Fibroblast of skin of right quadriceps (primary cell): ENCODE measurements around the gene MIEF1.

ENCODE experiments used
- DNase-seq: peaks from one replicate; pipeline ENCODE4 v3.0.0-alpha.2; 2013

Gene MIEF1

DNA sequence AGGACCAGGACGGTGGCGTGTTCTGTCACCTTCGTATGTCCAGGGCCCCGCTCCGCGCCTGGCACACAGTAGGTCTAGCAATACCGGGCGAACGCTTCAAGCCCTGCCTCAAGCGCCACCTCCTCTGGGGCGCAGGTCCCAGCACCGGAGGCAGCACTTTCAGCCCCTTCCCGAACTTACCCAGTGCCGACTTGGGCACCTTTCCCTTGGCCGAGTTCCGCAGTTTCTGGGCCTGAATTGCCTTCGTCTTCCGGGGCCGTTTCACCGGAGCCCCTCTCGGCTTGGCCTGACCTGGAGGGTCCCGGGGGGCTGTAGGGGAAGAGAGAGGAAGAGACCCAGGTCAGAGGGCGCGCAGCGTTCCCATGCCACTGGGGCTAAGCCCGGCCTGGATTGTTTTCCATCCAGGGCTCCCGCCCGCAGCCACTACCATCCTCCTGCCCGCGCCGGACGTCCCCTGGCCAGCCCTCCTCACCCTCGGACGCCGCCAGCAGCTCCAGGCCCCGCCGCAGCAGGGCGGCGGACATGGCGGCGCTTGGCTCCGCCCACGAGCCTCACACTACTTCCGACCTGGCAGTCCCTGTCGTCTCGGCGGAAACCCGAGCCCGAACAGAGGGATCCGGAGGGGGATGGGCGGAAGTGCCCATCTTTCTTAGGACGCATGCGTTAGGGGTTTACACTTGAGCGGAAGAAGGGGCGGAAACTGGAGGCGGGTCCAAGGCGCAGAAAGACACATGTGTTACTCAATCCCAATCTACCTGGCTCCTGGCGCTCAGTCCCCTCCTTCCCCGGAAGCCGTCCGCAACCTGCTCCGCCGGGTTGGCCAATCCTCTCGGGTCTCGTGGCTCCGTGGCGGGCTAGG, 30.4 kb downstream of the MIEF1 start, which contains the start of gene RPS19BP1:
Gene RPS19BP1 (minus strand): TSS at position 534 of the 859 bp plus-strand sequence. CDS start 10 bp downstream, at position 524.
- peak; percentile 99 for DNase-seq

DNA sequence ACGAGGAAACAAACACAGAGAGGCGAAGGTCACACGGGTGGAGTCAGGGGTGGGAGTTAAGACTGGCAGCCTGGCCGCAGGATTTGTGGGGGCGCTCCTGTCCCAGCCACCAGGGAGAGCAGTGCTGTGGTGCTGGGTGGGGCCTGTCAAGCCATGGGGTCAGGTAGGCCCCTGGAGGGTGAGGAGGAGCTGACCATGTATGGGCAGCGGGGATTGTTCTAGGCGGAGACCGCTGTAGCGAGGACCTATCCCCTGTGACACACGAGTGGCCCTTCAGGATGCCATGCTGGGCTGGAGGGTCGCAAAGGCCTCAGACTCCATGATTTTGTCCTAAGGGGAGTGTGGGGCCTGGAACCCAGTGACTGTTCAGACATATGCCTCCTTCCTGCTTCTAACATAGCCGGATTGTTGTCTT, 32.0 kb downstream of the MIEF1 start:
- DNase-seq: no peak

- peak; percentile 73 for DNase-seq
Measured at GRCh38 chr22:39534591-39535356, 32.7 kb downstream of the MIEF1 start.

DNA sequence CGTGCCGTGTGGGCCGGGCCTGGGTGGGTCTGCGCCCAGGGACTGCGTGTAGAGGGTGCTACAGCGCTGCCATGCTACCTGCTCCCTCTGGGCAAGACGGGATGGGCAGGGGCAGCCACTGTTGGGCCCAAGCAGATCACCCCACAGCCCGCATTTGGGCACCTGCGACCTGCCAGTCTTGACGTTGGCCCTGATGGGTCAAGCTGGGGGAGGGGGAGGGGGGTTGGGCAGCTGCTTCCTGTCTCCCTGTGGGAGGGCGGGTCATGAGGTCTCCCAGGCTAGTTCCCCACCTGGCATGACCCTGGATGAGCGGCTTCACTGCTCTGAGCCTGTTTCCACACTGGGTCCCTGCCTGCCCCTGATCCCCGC, 33.3 kb downstream of the MIEF1 start:
- no peak for DNase-seq

DNA sequence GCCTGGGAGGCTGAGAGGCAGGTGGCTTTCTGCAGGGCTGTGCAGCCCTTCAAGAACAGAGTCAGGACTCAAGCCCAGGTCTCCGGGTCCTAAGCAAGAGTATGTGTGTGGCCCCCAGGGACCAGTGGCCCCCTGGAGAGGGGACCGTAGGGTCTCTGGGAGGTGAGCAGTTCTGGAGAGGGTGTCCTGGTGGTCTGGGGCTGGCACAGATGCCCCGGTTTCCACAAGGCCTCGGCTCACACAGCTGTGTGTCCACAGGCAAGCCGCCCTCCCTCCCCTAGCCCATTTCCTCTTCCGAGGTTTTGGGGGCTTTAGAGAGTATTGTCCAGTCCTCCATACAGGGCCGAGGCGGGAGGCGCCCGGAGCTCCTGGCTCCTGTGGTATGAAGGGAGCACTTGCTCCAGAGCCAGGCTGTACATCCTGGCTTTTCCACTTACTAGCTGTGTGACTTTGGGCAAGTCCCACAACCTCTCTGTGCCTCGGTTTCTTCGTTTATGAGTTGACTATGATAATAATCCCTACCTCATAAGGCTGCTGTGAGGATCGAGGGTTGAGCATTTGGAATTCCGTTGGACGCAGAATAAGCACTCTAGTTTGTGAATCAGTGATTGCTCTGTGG, 33.9 kb downstream of the MIEF1 start:
- DNase-seq: no peak

DNA sequence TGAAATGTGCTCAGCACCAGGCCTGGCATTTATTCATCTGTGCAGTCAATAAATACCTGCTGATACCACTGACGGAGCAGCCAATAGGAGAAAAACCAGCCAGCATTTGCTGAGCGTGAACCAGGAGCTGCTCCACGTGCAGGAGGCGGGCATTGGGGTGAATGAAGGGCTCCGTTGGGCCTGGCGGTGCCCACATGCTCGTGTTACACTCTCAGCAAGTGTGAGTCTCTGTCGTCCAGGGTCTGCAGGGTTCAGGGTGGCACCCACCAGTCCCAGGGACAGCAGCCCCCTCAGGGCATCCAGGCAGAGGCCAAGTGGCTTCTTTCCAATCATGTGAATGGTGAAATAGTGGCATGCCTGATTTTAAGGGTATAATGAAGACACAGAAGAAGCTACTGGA, 34.6 kb downstream of the MIEF1 start:
- DNase-seq: no peak

DNA sequence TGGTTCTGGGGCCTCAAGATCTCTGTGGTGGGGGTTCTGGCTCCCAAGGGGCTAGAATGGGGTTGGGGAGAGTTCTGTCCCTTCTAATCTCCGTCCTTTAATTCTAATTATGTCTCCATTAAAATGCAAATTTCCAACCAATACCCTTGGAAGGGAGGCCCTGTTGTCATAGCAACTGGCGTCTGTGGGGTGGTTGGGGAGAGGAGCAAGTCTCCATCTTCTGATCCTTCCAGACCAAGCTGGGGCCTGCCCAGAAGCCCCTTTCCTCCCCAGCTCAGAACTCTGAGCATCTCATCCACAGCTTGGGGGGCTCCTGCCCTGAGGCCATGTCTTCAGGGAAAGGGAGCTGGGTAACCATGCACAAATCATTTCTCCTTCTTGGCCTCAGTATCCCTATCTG, 35.9 kb downstream of the MIEF1 start:
- DNase-seq: no peak

GRCh38 chr22:39543095-39543494, 41.0 kb downstream of the MIEF1 start:
- no peak for DNase-seq

DNA sequence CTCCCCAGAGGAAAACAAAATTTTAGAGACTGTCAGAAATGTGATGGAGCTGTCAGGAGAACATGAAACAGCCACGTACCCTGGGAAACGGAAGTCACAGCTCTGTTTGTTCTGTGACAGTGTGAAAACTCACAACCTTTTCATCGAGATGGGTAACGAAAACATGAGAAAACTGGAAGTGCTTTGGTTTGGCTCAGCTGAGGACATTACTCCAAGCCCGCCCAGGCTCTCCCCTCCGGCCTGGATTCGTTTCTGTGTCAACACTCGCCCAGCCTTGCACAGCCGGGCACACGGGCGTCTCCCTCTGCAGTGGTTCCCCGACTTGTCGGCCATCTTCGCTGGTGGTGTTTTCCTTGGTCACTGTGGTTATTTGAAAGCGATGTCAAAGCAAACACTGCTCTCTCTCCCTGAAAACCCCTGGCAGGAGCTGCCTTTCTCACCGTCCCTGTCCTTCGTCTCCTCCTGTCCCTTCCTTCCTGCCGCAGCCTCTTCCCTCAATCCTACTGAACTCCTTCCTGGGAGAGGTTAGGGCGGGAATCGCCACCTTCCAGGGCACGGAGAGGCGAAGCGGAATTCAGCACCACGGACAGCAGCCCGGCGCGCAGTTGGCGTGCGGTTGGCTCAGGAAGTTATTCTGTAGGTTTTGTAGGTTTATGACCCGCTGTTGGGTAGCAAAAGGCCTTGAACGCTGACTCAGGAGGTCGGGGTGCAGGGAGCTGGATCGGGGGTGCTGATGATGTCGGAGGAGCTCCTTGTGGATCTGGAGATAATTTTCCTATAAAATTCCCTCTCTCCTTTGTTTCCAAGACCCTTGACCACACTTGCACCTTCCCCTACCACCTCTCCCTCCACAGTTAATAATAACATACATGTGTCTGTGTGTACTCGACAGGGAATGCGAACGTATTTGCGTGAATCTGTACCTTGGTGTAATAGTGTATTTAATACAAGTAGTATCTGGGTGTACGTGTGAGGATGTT, 43.6 kb downstream of the MIEF1 start:
- no peak for DNase-seq

DNA sequence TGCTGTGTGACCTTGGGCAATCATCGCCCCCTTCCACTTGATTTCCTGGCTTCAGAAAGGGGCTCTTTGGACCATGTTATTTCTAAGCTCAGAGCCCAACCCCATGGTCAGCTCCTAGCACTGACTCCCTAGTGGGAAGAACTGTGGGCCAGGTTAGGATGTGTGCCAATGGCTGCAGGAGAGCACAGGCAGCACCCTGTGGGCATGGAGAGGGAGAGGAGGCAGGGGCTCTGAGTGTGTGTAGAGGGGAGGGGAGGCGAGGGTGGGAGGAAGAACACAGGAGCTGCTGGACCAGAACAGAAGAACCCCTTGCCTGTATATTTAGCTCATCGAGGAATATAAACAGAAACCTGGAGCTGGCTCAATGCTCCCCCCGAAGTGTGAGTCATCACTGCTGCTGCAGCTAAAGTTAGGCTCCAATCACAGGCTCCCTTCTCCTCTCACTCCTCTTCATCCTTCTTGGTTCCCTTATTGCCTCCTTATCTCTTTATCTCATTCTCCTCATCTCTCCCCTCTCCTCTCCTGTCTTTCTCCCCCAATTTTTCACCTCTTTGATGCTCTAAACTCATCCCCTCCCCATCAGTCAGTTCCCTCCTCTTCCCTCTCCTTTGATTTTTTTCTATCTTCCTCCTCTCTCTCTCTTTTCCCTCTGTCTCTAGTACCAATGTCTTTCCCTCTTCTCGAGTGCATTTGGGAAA, 44.9 kb downstream of the MIEF1 start:
- DNase-seq: no peak

DNA sequence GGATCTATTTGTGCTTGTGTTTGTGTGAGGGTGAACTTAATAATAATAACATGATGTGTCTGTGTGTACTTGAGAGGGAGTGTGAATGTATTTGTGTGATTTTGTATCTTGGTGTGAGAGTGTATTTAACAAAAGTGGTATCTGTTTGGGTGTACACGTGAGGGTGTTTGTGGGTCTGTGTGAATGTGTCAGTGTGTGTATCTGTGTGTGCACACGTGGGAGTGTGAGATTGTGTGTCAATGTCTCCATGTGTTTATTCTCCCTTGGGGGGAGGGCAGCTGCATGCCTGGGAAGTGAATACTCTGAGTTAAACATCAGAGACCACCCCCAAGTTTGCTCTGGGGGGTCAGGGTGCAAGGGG, 45.5 kb downstream of the MIEF1 start:
- no peak for DNase-seq

DNA sequence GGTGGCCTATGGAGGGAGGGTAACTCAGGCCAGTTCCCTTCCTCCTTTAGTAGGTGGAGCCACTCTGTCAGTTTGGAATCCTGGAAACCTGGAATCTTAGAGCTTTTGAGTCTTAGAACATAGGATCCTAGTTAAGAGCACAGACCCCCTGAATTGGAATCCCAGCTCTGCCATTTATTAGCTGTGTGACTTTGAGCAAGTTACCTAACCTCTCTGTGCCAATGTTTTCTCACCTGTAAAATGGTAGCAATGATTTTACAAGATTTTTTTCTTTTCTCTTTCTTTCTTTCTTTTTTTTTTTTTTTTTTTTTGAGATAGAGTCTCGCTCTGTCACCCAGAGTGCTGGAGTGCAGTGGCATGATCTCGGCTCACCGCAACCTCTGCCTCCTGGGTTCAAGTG, 51.3 kb downstream of the MIEF1 start:
- DNase-seq: no peak

- no peak for DNase-seq
Measured at GRCh38 chr22:39554151-39554550, 52.1 kb downstream of the MIEF1 start.

DNA sequence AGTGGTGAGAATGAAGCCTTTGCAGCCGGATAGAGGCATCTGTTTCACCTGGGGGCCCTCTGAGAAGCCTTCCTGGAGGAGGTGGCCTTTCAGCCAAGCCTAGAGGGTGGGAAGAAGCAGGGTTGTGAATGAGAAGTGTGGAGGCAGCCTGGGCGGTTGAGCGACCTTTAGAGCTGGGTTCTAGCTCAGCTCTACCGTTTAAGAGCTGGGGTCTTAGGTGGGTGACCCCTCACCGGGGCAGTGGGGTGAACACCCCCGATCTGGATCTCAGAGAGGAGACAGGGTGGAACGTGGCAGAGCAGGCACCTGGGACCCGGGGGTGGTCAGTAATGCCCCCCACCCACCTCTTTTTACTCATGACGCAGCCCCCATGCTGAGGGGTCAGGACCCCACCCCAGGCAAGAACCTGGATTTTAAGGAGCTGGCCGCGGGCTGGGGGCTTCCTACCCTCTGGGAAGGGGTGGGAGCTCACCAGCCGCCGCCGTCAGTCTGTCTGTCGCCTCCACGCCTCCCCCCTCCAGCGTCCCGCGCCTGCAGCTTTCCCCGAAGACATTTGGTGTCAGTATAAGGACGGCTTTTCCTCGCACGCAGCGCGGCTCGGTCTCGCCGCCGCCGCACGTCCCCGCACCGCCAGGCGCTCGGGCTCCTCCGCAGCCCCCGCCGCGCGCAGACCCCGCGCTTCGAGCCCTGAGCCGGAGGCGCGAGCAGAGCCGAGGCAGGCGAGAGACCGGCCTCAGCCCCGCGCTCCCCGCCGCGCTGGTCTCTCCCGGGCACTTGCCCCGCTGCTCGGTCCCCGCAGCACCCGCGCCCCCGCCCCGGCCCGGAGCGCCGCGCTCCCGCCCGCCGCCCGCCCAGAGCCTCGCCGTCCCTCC, 55.1 kb downstream of the MIEF1 start:
- DNase-seq: no peak

DNA sequence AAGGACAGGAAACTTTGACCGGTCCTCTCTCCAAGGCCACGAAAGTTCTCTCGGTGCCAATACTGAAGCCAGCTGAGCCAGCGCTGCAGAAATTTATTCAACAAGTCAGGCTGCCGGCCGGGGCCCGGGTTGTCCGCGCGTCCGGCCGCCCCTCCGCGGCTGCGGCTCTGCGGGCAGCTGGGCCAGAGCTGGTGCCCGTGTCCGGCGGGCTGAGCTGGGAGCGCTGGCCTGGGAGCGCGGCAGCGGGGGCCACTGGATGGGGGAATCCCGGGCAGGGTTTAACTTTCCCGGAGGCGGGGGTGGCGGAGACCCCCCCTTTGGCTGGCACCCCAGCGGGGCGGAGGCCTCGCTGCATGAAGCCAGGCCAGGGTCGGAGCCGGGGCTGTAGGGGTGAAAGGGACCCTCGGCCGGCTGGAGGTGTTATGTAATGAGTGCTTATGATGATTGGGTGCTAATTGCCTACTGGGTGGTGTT, 56.2 kb downstream of the MIEF1 start:
- DNase-seq: no peak

DNA sequence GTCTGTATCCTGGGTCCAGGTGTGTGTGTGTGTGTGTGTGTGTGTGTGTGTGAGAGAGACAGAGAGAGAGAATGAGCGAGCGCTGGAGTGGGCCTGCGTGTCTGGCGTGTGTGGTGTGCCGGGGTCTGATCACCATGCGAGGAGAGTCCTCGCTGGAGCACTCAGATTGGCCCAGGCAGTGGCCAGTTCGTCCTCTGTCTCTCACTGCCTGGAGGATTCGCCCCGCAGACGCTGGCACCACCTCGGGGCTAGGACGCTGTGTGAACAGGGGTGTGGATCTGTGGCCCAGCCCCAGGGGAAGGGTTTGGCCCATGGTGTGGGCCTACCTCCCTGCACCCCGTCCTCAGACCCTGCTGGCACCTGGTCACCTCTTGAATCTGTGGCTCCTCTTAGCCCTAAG, 56.9 kb downstream of the MIEF1 start:
- no peak for DNase-seq

DNA sequence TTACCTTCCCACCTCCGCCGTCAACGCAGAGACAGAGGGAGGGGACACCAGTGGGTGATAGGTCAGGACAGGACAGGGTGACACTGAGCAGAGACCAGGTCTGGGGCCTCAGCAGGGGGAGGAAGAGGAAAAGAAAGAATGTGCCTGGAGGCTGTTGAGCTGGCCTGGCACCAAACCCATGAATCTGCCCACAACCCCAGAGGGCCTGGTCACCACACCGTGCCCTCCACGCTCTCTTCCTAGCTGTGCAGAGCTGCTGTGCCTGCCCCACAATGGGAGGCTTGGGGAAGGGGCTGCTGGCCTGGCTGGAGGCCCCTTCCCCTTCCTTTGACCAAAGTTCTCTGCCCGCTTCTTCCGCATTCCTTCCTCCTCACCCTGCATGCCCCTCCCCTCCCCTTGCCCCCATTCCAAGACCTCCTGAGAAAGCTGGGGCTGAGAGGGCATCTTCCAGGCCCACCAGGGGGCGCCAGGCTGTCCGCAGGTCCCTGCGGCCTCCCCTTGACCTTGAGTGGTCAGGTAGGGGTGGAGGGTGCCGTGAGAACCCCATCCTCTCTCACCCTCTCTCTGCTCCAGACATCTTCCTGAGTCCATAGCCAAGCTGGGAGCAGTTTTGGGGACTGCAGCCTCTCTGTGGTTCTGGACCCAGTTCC, 57.5 kb downstream of the MIEF1 start:
- DNase-seq: no peak

DNA sequence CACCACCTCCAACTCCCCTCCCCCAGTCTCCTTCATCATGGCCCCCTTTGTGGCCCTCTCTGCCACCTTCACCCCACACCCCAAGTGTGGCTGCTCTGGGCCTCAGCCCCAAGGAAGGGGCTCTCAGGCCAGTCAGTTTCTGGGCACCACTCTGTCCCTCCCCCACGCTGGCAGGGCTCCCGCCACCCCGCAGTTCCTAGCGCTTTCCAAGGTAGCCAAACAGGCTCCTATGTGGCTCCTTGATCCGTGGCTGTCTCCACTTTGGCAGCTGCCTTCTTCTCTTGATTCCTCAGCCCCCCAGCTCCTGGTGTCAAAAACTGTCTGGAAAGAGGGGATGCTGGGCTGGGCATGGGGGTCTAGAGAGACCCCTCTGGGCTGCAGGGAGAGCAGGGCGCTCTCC, 58.0 kb downstream of the MIEF1 start:
- DNase-seq: no peak

DNA sequence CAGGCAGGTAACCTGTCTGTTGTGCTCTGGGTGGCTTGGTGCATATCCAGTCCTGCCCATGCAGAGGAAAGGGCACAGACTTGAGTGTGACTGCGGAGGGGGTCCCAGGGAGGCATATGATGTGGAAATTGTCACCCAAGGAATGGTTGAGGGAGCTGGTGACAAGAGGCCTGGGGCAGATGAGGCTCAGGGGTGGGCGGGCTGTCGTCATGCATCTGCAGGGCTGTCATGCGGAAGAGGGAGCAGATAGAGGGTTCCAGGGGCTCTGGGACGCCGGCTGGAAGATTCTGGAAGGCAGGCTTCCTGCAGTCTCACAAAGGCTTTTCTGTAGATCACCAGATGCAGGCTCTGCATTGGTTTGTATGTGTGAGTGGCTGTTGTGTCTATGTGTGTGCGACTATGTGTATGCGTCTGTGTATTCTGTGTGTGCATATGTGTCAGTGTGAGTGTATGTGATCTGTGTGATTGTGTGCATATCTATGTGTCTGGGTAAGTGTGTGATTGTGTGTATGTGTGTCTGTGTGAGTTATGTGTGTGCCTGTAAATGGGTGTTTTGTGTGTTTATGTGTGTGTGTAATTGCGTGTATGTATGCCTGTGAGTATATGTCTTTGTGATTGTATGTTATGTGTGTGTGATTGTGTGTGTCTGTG, 60.9 kb downstream of the MIEF1 start:
- no peak for DNase-seq
